GM12878 (cell line): ENCODE results near the gene GPR26. TPM values are rescaled to one million over a fixed set of nuclear protein-coding genes. Genes with fewer than 3 reads are reported as not detected.

Experiments
- ATAC-seq: fragments of 200-7000 bp; cut with Tn5 transposase; 3 replicates; pipeline ENCODE4 v1.9.1; 2020; ENCODE audit warnings: mild to moderate bottlenecking, moderate library complexity
- BruUV-seq: library from RNA; stranded (reverse); fragments of 400-500 nt; replicated peaks from 2 replicates; lab custom pipeline; 2021; lab: Mats Ljungman, UMichigan
- CTCF ChIA-PET: fragments of 300-600 bp; sonication (Branson Sonifier 250); formaldehyde crosslinking; extraction: SDS; loops from one replicate; lab custom pipeline; 2021; ENCODE audit warnings: inconsistent platforms; lab: Yijun Ruan, JAX
- POLR2A ChIA-PET: fragments of 350-600 bp; formaldehyde crosslinking; extraction: SDS; loops from one replicate; lab custom pipeline; 2021; ENCODE audit warnings: inconsistent platforms; lab: Charles Lee
- RAD21 ChIA-PET: fragments of 300-600 bp; sonication (Branson Sonifier 250); formaldehyde crosslinking; loops from one replicate; lab custom pipeline; 2023; ENCODE audit warnings: antibody characterized with exemption; ENCODE audit not compliant: unreplicated experiment; lab: Charles Lee
- SMC1A ChIA-PET: fragments of 300-600 bp; sonication (Branson Sonifier 250); formaldehyde crosslinking; loops from one replicate; lab custom pipeline; 2023; ENCODE audit not compliant: unreplicated experiment, uncharacterized antibody; lab: Charles Lee
- DNase-seq: peaks from one replicate; pipeline ENCODE4 v3.0.0-alpha.2; 2011; ENCODE audit warnings: low read depth, low spot score
- FAIRE-seq: peaks from 3 replicates; lab custom pipeline; 2011; peaks lifted over from hg19 to GRCh38; lab: Jason Lieb, UNC
- H2AFZ ChIP-seq: 2 replicates; pipeline ENCODE4 v1.6.0; 2011; ENCODE audit warnings: low read depth, low read length, control low read depth; ENCODE audit not compliant: control insufficient read depth
- H3K27ac ChIP-seq: 2 replicates; pipeline ENCODE4 v1.5.1; 2011; ENCODE audit warnings: control low read depth; ENCODE audit not compliant: control insufficient read depth, insufficient read depth
- H3K27me3 ChIP-seq, 2 experiments: replicated peaks in 1 of 2; 2 replicates each; pipeline versions ENCODE4 v1.6.0 to v1.6.1; 2011; ENCODE audit warnings: low read length in 1 of 2; ENCODE audit not compliant: control insufficient read depth in 2 of 2, insufficient read depth in 2 of 2
- H3K36me3 ChIP-seq, 2 experiments: 2 replicates each; pipeline ENCODE4 v1.5.1; 2011; ENCODE audit warnings: low read length in 1 of 2; ENCODE audit not compliant: control insufficient read depth in 2 of 2, insufficient read depth in 2 of 2
- H3K4me1 ChIP-seq: 2 replicates; pipeline ENCODE4 v1.6.1; 2011; ENCODE audit warnings: mild to moderate bottlenecking, low read length, moderate library complexity, mixed read lengths; ENCODE audit not compliant: control insufficient read depth, insufficient read depth
- H3K4me2 ChIP-seq: 2 replicates; pipeline ENCODE4 v1.6.0; 2011; ENCODE audit warnings: control low read depth; ENCODE audit not compliant: control insufficient read depth, insufficient read depth
- H3K4me3 ChIP-seq: fragments of 200-600 bp; sonication (generic); 2 replicates; pipeline ENCODE4 v1.5.1; 2016
- H3K79me2 ChIP-seq: 2 replicates; pipeline ENCODE4 v1.6.0; 2011; ENCODE audit warnings: low read length; ENCODE audit not compliant: control insufficient read depth, insufficient read depth
- H3K9ac ChIP-seq: 2 replicates; pipeline ENCODE4 v1.8.0; 2011; ENCODE audit warnings: low read length, control low read depth, mixed read lengths; ENCODE audit not compliant: control insufficient read depth, insufficient read depth
- H3K9me3 ChIP-seq: replicated peaks from 3 replicates; pipeline ENCODE4 v1.5.1; 2011; ENCODE audit warnings: mild to moderate bottlenecking, low read length; ENCODE audit not compliant: control insufficient read depth, insufficient read depth
- H4K20me1 ChIP-seq: 2 replicates; pipeline ENCODE4 v1.6.0; 2011; ENCODE audit not compliant: control insufficient read depth, insufficient read depth
- MLLT1 ChIP-seq: fragments of 450-650 bp; IDR thresholded peaks from 2 replicates; pipeline ENCODE4 v1.6.1; 2016; ENCODE audit warnings: mild to moderate bottlenecking
- PAX5 ChIP-seq: IDR thresholded peaks from 2 replicates; pipeline ENCODE4 v1.6.1; 2011; ENCODE audit warnings: low read depth, low read length, borderline replicate concordance
- SIX5 ChIP-seq: IDR thresholded peaks from 2 replicates; pipeline ENCODE4 v1.6.1; 2011; ENCODE audit warnings: mild to moderate bottlenecking, low read depth, low read length, moderate library complexity; ENCODE audit not compliant: severe bottlenecking
- STAT3 ChIP-seq: IDR thresholded peaks from 2 replicates; pipeline ENCODE4 v1.6.1; 2011; ENCODE audit warnings: low read depth, low read length, improper control_type of control experiment
- TCF7 ChIP-seq: IDR thresholded peaks from 2 replicates; pipeline ENCODE4 v1.6.1; 2014; ENCODE audit warnings: antibody characterized with exemption, borderline replicate concordance
- USF1 ChIP-seq: IDR thresholded peaks from 2 replicates; pipeline ENCODE4 v1.6.1; 2011; ENCODE audit warnings: borderline replicate concordance, low read depth, mild to moderate bottlenecking, moderate library complexity, mixed read lengths, low read length; ENCODE audit not compliant: insufficient read depth; ENCODE audit errors: extremely low read length
- WGBS: methylation state at CpG from one replicate; pipeline ENCODE4 v1.1.6; 2016; ENCODE audit warnings: low lambda C conversion rate; ENCODE audit not compliant: insufficient replicate concordance, insufficient coverage; ENCODE audit errors: missing lambda C conversion rate; 5-methylcytosine and 5-hydroxymethylcytosine counted together
- in situ Hi-C: fragments of 300-500 bp; cut with MboI; formaldehyde crosslinking; loops from 9 replicates; pipeline ENCODE4 v1.14.3; 2018; ENCODE audit warnings: mixed read lengths
- intact Hi-C: fragments of 100-400 bp; cut with micrococcal nuclease; formaldehyde crosslinking; loops from one replicate; pipeline ENCODE4 v1.14.2; 2022; ENCODE audit not compliant: unreplicated experiment
- polyA plus RNA-seq, 11 experiments: library from polyadenylated mRNA; depleted of rRNA in 4 of 11; unstranded in 6 of 11; stranded (reverse) in 5 of 11; fragments of >200 nt; fragmentation: Nextera tagmentation in 4 of 11; fragmentation: Illumina TruSeq in 1 of 11; extraction: Ambion mirVana in 4 of 11; extraction: Trizol in 1 of 11; gene quantifications; 1 replicate in 1 of 11; 2 replicates in 10 of 11; pipeline versions ENCODE4 v1.2.1 to v1.2.3, GENCODE V29; 2011 to 2016; ENCODE audit warnings: inconsistent platforms in 2 of 11, missing spikeins in 2 of 11, low read depth in 1 of 11
- total RNA-seq, 4 experiments: library from RNA; depleted of rRNA in 3 of 4; stranded (reverse); fragments of >200 nt in 3 of 4; fragmentation: Illumina TruSeq in 1 of 4; extraction: Trizol in 1 of 4; gene quantifications; 2 replicates each; pipeline versions ENCODE4 v1.2.1 to v1.2.3, GENCODE V29; 2013 to 2021
- TF ChIP-seq, protein P1 (sequence below): fragments of 450-650 bp; IDR thresholded peaks from 2 replicates; pipeline ENCODE4 v1.6.1; 2017; ENCODE audit warnings: borderline replicate concordance

Gene GPR26
- total and polyA plus RNA-seq, 10 of the 15 experiments (the other 5 are each of a cell fraction or from before 2014, with no cell fraction given) = 0.01 to 0.03 TPM; not detected in 8

- no peaks in the 10 kb centered on the region for H3K79me2 ChIP-seq
- DNase-seq (no peak), FAIRE-seq (no peak), ATAC-seq (no peak)
- peaks cover 0 to 6% of the 10 kb centered on the region in 2 experiments; a peak in 2 of 4 replicates for H3K27me3 ChIP-seq
- RAD21 ChIA-PET = no interaction called here
- POLR2A ChIA-PET = no interaction called here
- H3K36me3 ChIP-seq = no peaks in the 10 kb centered on the region
- H3K4me2 ChIP-seq = no peak overlapping the region
- no peak overlapping the region for H3K9ac ChIP-seq
- CTCF ChIA-PET = no interaction called here
- H2AFZ ChIP-seq = no peak overlapping the region
- in situ Hi-C loops (no loop called here), intact Hi-C loops (no loop called here)
- TF ChIP-seq TCF7 (no peak), SIX5 (no peak), STAT3 (no peak), PAX5 (no peak), USF1 (no peak), MLLT1 (no peak)
- TF ChIP-seq, protein P1, sequence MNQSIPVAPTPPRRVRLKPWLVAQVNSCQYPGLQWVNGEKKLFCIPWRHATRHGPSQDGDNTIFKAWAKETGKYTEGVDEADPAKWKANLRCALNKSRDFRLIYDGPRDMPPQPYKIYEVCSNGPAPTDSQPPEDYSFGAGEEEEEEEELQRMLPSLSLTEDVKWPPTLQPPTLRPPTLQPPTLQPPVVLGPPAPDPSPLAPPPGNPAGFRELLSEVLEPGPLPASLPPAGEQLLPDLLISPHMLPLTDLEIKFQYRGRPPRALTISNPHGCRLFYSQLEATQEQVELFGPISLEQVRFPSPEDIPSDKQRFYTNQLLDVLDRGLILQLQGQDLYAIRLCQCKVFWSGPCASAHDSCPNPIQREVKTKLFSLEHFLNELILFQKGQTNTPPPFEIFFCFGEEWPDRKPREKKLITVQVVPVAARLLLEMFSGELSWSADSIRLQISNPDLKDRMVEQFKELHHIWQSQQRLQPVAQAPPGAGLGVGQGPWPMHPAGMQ = no peak
- SMC1A ChIA-PET = interaction anchor here (0.7 kb wide), 1 partner anchor 921 kb away, joined by 3 read pairs; the partner anchor contains the start of gene C10orf120
- WGBS = 24% methylated on average over 9 of the region's 9 CpGs
- H3K27ac ChIP-seq = no peak overlapping the region
- H4K20me1 ChIP-seq = no peaks in the 10 kb centered on the region
- no peaks in the 10 kb centered on the region for H3K9me3 ChIP-seq
- H3K4me1 ChIP-seq = no peaks in the 10 kb centered on the region
- H3K4me3 ChIP-seq = no peak overlapping the region
- no TSS peak for BruUV-seq
These were observed 45.5 kb upstream of the GPR26 start for GRCh38 chr10:123620621-123621020.
